HCT116 (cell line): Measurements from ENCODE around the gene TIAM2. TPM values are rescaled to one million over a fixed set of nuclear protein-coding genes. Genes with fewer than 3 reads are reported as not detected.

Experiments
- ATAC-seq: fragments of 200-7000 bp; cut with Tn5 transposase; 2 replicates; pipeline ENCODE4 v1.9.1; 2020; ENCODE audit warnings: mild to moderate bottlenecking, moderate library complexity
- BruUV-seq: library from RNA; stranded (reverse); fragments of 400-500 nt; replicated peaks from 2 replicates; lab custom pipeline; 2021; lab: Mats Ljungman, UMichigan
- CTCF ChIA-PET: fragments of 300-600 bp; sonication (Branson Sonifier 250); formaldehyde crosslinking; loops from one replicate; lab custom pipeline; 2021; ENCODE audit warnings: antibody characterized with exemption; lab: Charles Lee
- POLR2A ChIA-PET: fragments of 300-600, 350-600 bp; sonication (Branson Sonifier 250); formaldehyde crosslinking; loops from one replicate; lab custom pipeline; 2021; ENCODE audit warnings: antibody characterized with exemption; lab: Charles Lee
- RAD21 ChIA-PET, 2 experiments: fragments of 300-600 bp; sonication (Branson Sonifier 250); formaldehyde crosslinking; loops; one replicate each; lab custom pipeline; 2023; ENCODE audit warnings: low total read pairs in 2 of 2; ENCODE audit not compliant: uncharacterized antibody in 2 of 2, unreplicated experiment in 2 of 2, low non-redundant PET in 1 of 2; lab: Charles Lee
- DNase-seq: peaks from one replicate; pipeline ENCODE4 v3.0.0-alpha.2; 2010; ENCODE audit warnings: low read depth, low spot score
- H2AFZ ChIP-seq: fragments of 200-600 bp; shearing (Covaris generic), sonication (generic); 2 replicates; pipeline ENCODE4 v1.6.1; 2017; ENCODE audit warnings: low read depth, mixed run types, mixed read lengths, antibody characterized with exemption, low read length; ENCODE audit not compliant: poor library complexity, severe bottlenecking
- H3K27ac ChIP-seq: 2 replicates; pipeline ENCODE4 v1.5.1; 2012; ENCODE audit warnings: low read depth, low read length
- H3K27me3 ChIP-seq: fragments of 200-600 bp; sonication (generic); 2 replicates; pipeline ENCODE4 v1.6.1; 2016; ENCODE audit warnings: mixed run types, low read length, mixed read lengths; ENCODE audit not compliant: insufficient read depth
- H3K36me3 ChIP-seq, 2 experiments: fragments of 200-500 bp in 1 of 2; fragments of 200-600 bp in 1 of 2; sonication (Bioruptor generic) in 1 of 2; sonication (generic) in 1 of 2; 2 replicates each; pipeline versions ENCODE4 v1.5.1 to v1.6.1; 2014 to 2016; ENCODE audit warnings: low read length in 2 of 2, inconsistent platforms in 1 of 2, mixed read lengths in 1 of 2, mixed run types in 1 of 2; ENCODE audit not compliant: insufficient read depth in 2 of 2, control insufficient read depth in 1 of 2
- H3K4me1 ChIP-seq, 2 experiments: fragments of 200-600 bp in 1 of 2; sonication (generic) in 1 of 2; 2 replicates each; pipeline versions ENCODE4 v1.5.1 to v1.6.1; 2012 to 2017; ENCODE audit warnings: low read length in 2 of 2, inconsistent platforms in 1 of 2, mild to moderate bottlenecking in 1 of 2, mixed read lengths in 1 of 2, mixed run types in 1 of 2, moderate library complexity in 1 of 2; ENCODE audit not compliant: insufficient read depth in 2 of 2, control insufficient read depth in 1 of 2
- H3K4me2 ChIP-seq: fragments of 200-600 bp; sonication (generic); 2 replicates; pipeline ENCODE4 v1.6.1; 2017; ENCODE audit warnings: mixed run types, low read length, mixed read lengths
- H3K4me3 ChIP-seq, 2 experiments: fragments of 200-600 bp in 1 of 2; sonication (generic) in 1 of 2; replicated peaks in 1 of 2; 2 replicates each; pipeline ENCODE4 v1.5.1; 2011 to 2016; ENCODE audit warnings: low read length in 2 of 2, control low read depth in 1 of 2, low read depth in 1 of 2, mild to moderate bottlenecking in 1 of 2, mixed read lengths in 1 of 2, mixed run types in 1 of 2
- H3K79me2 ChIP-seq: fragments of 200-600 bp; sonication (generic); 2 replicates; pipeline ENCODE4 v1.6.1; 2017; ENCODE audit warnings: mild to moderate bottlenecking, mixed run types, low read length, moderate library complexity, mixed read lengths; ENCODE audit not compliant: insufficient read depth
- H3K9ac ChIP-seq: fragments of 200-600 bp; sonication (generic); 2 replicates; pipeline ENCODE4 v1.6.1; 2016; ENCODE audit warnings: low read length, mixed read lengths
- H3K9me2 ChIP-seq: fragments of 200-600 bp; sonication (generic), shearing (Covaris generic); 2 replicates; pipeline ENCODE4 v1.6.1; 2017; ENCODE audit warnings: mixed run types, mild to moderate bottlenecking, moderate library complexity; ENCODE audit not compliant: insufficient read depth
- H3K9me3 ChIP-seq, 2 experiments: fragments of 200-500 bp in 1 of 2; fragments of 200-600 bp in 1 of 2; sonication (Bioruptor generic) in 1 of 2; sonication (generic) in 1 of 2; 2 replicates each; pipeline ENCODE4 v1.6.1; 2014 to 2017; ENCODE audit warnings: low read length in 2 of 2, mixed read lengths in 2 of 2, inconsistent platforms in 1 of 2, low read depth in 1 of 2, mild to moderate bottlenecking in 1 of 2, mixed run types in 1 of 2, moderate library complexity in 1 of 2; ENCODE audit not compliant: control insufficient read depth in 1 of 2, insufficient read depth in 1 of 2
- H4K20me1 ChIP-seq: fragments of 200-600 bp; sonication (generic), shearing (Covaris generic); 2 replicates; pipeline ENCODE4 v1.6.1; 2017; ENCODE audit warnings: mixed run types, mild to moderate bottlenecking, moderate library complexity; ENCODE audit not compliant: insufficient read depth
- ATF3 ChIP-seq: IDR thresholded peaks from 2 replicates; pipeline ENCODE4 v1.6.1; 2012
- CBX3 ChIP-seq: IDR thresholded peaks from 2 replicates; pipeline ENCODE4 v1.6.1; 2012; ENCODE audit warnings: low read depth
- CEBPB ChIP-seq: IDR thresholded peaks from 2 replicates; pipeline ENCODE4 v1.6.1; 2012; ENCODE audit warnings: low read depth
- CTCF ChIP-seq, 3 experiments: fragments of 200-600 bp in 1 of 3; sonication (generic) in 1 of 3; IDR thresholded peaks in 2 of 3; conservative IDR thresholded peaks in 1 of 3; 2 replicates each; pipeline ENCODE4 v1.5.1; 2012 to 2017; ENCODE audit warnings: low read depth in 2 of 3, low read length in 2 of 3, antibody characterized with exemption in 1 of 3, borderline replicate concordance in 1 of 3, control low read depth in 1 of 3, mild to moderate bottlenecking in 1 of 3, mixed read lengths in 1 of 3, mixed run types in 1 of 3, moderate library complexity in 1 of 3; ENCODE audit not compliant: insufficient read depth in 1 of 3
- EGR1 ChIP-seq: IDR thresholded peaks from 2 replicates; pipeline ENCODE4 v1.6.1; 2012; ENCODE audit warnings: low read depth
- ELF1 ChIP-seq: IDR thresholded peaks from 2 replicates; pipeline ENCODE4 v1.6.1; 2012; ENCODE audit warnings: low read depth, borderline replicate concordance
- EZH2 ChIP-seq: fragments of 200-600 bp; sonication (generic); IDR thresholded peaks from 2 replicates; pipeline ENCODE4 v1.6.1; 2017; ENCODE audit warnings: antibody characterized with exemption, mixed run types
- FOSL1 ChIP-seq: IDR thresholded peaks from 2 replicates; pipeline ENCODE4 v1.6.1; 2012; ENCODE audit warnings: low read depth
- JUND ChIP-seq: IDR thresholded peaks from 2 replicates; pipeline ENCODE4 v1.6.1; 2012
- POLR2AphosphoS5 ChIP-seq: IDR thresholded peaks from 2 replicates; pipeline ENCODE4 v1.6.1; 2011; ENCODE audit warnings: mild to moderate bottlenecking, low read depth, low read length, moderate library complexity
- RAD21 ChIP-seq: IDR thresholded peaks from 2 replicates; pipeline ENCODE4 v1.6.1; 2012; ENCODE audit warnings: low read depth, mild to moderate bottlenecking
- REST ChIP-seq: IDR thresholded peaks from 2 replicates; pipeline ENCODE4 v1.6.1; 2012; ENCODE audit warnings: low read depth
- SIN3A ChIP-seq: IDR thresholded peaks from 2 replicates; pipeline ENCODE4 v1.6.1; 2012; ENCODE audit warnings: low read depth
- TCF7L2 ChIP-seq: IDR thresholded peaks from 2 replicates; pipeline ENCODE4 v1.7.0; 2011; ENCODE audit warnings: borderline replicate concordance, inconsistent platforms; ENCODE audit not compliant: insufficient read depth, insufficient read length; ENCODE audit errors: extremely low read depth
- ZFX ChIP-seq: fragments of 450-650 bp; IDR thresholded peaks from 2 replicates; pipeline ENCODE4 v1.6.1; 2017
- ZNF274 ChIP-seq: fragments of 200-500 bp; sonication (Bioruptor generic); IDR thresholded peaks from 2 replicates; pipeline ENCODE4 v1.6.1; 2014; ENCODE audit warnings: mild to moderate bottlenecking, low read depth, low read length, inconsistent platforms
- intact Hi-C: fragments of 100-400 bp; cut with micrococcal nuclease; formaldehyde crosslinking; loops from 2 replicates; pipeline ENCODE4 v1.10.0; 2022
- total RNA-seq: library from RNA; stranded (reverse); gene quantifications from one replicate; pipeline ENCODE4 v1.2.1, GENCODE V29; 2021; ENCODE audit not compliant: unreplicated experiment

The TIAM2 gene
- total RNA-seq, 1 experiment from 2014 or later = 9.4 TPM

GRCh38 chr6:155245831-155246230, 250.7 kb downstream of the TIAM2 start:
- no peak for ATAC-seq
- no peak overlapping the region for H3K4me2 ChIP-seq
- intact Hi-C loops = loop anchor here (5.0 to 10.0 kb wide), 2 partner anchors 381 to 569 kb away; no protein-coding TSS in a partner anchor
- 0 out of 2 replicates have a peak, but pooled peaks have one; percentile 16 for TF ChIP-seq POLR2AphosphoS5
- TF ChIP-seq TCF7L2 = no peak
- TF ChIP-seq, all 23 proteins: peak for 1
- no peaks in the 10 kb centered on the region for H3K27me3 ChIP-seq
- peaks cover 0 to 11% of the 10 kb centered on the region in 2 experiments; a peak in 1 of 4 replicates for H3K4me1 ChIP-seq
- H3K9me3 ChIP-seq = no peaks in the 10 kb centered on the region
- H3K9me2 ChIP-seq = no peaks in the 10 kb centered on the region
- no peak overlapping the region for H3K27ac ChIP-seq
- no peak overlapping the region for H3K9ac ChIP-seq
- no TSS peak for BruUV-seq
- ChIA-PET POLR2A (no interaction called here), CTCF (no interaction called here), RAD21 (no interaction called here)
- H3K36me3 ChIP-seq = no peaks in the 10 kb centered on the region
- H2AFZ ChIP-seq = no peak overlapping the region
- no peaks in the 10 kb centered on the region for H4K20me1 ChIP-seq
- no peak for DNase-seq
- H3K4me3 ChIP-seq = no peak overlapping the region
- H3K79me2 ChIP-seq = no peaks in the 10 kb centered on the region

- ChIA-PET CTCF (interaction anchor here (2.2 kb wide), 1 partner anchor 69 kb away, joined by 46 read pairs; no protein-coding TSS in a partner anchor), RAD21 (no interaction called here), POLR2A (no interaction called here)
- Histone ChIP-seq H3K4me1 (peaks cover 0 to 11% of the 10 kb centered on the region in 2 experiments; a peak in 1 of 4 replicates), H3K9me2 (no peaks in the 10 kb centered on the region), H3K27ac (no peak overlapping the region), H3K36me3 (no peaks in the 10 kb centered on the region), H3K79me2 (no peaks in the 10 kb centered on the region), H2AFZ (no peak overlapping the region), H4K20me1 (no peaks in the 10 kb centered on the region), H3K27me3 (no peaks in the 10 kb centered on the region), H3K4me2 (no peak overlapping the region), H3K4me3 (no peak overlapping the region), H3K9ac (no peak overlapping the region), H3K9me3 (no peaks in the 10 kb centered on the region)
- intact Hi-C loops = loop anchor here (5.0 to 10.0 kb wide), 2 partner anchors 382 to 570 kb away; no protein-coding TSS in a partner anchor
- TF ChIP-seq CEBPB (no peak), ELF1 (no peak), ATF3 (no peak), CTCF (IDR thresholded peaks at IDR 0.05 in 2 of 3, conservative IDR thresholded peaks at IDR 0.05 in 1 of 3; ENCODE audit: borderline replicate concordance in 1 of 3, insufficient read depth in 1 of 3, low read depth in 2 of 3, low read length in 2 of 3) (no peak), TCF7L2 (no peak), SIN3A (no peak), CBX3 (no peak), EZH2 (no peak), POLR2AphosphoS5 (no peak), JUND (no peak), ZFX (no peak), FOSL1 (no peak), RAD21 (no peak), ZNF274 (no peak), EGR1 (no peak), REST (no peak)
- no peak for DNase-seq
- ATAC-seq = no peak
- no TSS peak for BruUV-seq
Observed at GRCh38 chr6:155246825-155247224, 251.7 kb downstream of the TIAM2 start.
